LNCaP clone FGC (cell line): ENCODE measurements around the gene HIPK2.

Experiments
- DNase-seq: peaks from one replicate; pipeline ENCODE4 v3.0.0-alpha.2; 2011; ENCODE audit warnings: low read depth
- H3K4me3 ChIP-seq: 2 replicates; pipeline ENCODE4 v1.5.1; 2011; ENCODE audit warnings: mild to moderate bottlenecking, low read depth, low read length, control low read depth
- TF ChIP-seq, protein P1 (sequence below): IDR thresholded peaks from 2 replicates; pipeline ENCODE4 v1.5.1; 2012; ENCODE audit warnings: mild to moderate bottlenecking; ENCODE audit not compliant: control insufficient read depth, insufficient read depth; ENCODE audit errors: extremely low read depth

The HIPK2 gene

DNA sequence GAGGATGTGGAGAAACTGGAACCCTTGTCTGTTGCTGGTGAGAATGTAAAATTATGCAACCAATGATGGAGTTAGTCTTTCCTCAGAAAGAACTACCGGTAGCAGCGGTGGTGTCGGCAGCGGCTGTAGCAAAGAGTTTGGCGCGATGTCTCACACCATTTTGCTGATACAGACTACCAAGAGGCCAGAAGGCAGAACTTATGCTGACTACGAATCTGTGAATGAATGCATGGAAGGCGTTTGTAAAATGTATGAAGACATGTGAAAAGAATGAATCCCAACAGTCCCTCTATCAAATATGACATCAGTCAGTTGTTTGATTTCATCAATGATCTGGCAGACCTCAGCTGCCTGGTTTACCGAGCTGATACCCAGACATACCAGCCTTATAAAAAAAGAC, 243.7 kb downstream of the HIPK2 start:
- no peak for DNase-seq
- H3K4me3 ChIP-seq: no peak overlapping the region
- TF ChIP-seq, protein P1, sequence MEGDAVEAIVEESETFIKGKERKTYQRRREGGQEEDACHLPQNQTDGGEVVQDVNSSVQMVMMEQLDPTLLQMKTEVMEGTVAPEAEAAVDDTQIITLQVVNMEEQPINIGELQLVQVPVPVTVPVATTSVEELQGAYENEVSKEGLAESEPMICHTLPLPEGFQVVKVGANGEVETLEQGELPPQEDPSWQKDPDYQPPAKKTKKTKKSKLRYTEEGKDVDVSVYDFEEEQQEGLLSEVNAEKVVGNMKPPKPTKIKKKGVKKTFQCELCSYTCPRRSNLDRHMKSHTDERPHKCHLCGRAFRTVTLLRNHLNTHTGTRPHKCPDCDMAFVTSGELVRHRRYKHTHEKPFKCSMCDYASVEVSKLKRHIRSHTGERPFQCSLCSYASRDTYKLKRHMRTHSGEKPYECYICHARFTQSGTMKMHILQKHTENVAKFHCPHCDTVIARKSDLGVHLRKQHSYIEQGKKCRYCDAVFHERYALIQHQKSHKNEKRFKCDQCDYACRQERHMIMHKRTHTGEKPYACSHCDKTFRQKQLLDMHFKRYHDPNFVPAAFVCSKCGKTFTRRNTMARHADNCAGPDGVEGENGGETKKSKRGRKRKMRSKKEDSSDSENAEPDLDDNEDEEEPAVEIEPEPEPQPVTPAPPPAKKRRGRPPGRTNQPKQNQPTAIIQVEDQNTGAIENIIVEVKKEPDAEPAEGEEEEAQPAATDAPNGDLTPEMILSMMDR: no peak

GRCh38 chr7:139532636-139533155, 245.1 kb downstream of the HIPK2 start:
- no peak overlapping the region for H3K4me3 ChIP-seq
- TF ChIP-seq, protein P1: no peak
- DNase-seq: no peak

DNA sequence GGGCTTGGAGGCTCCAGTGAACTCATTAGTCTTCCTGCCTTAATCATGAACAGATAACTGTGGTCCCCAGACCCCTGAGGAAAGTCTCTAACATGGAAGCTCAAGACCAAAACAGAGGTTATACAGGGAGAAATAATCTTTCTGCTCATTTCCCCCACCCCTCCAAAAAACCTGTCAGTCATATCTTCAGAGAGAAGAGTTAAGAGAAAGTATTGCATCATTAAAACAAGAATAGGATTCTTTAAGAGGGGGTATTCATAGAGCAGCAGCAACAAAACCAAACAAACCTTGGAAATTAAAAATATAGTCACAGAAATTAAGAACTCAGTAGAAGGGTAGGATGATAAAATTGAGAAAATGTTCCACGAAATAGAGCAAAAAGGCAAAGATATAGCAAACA, 246.7 kb downstream of the HIPK2 start:
- TF ChIP-seq, protein P1: no peak
- no peak overlapping the region for H3K4me3 ChIP-seq
- DNase-seq: no peak

- no peak for DNase-seq
- TF ChIP-seq, protein P1: no peak
- no peak overlapping the region for H3K4me3 ChIP-seq
Measured at GRCh38 chr7:139526578-139527544, 250.9 kb downstream of the HIPK2 start.

GRCh38 chr7:139525750-139526149, 252.0 kb downstream of the HIPK2 start:
- TF ChIP-seq, protein P1: no peak
- no peak for DNase-seq
- no peak overlapping the region for H3K4me3 ChIP-seq

GRCh38 chr7:139525239-139525638, 252.6 kb downstream of the HIPK2 start:
- DNase-seq: no peak
- H3K4me3 ChIP-seq: no peak overlapping the region
- TF ChIP-seq, protein P1: no peak
